Measurements from ENCODE around the gene TRPC4AP.

DNA sequence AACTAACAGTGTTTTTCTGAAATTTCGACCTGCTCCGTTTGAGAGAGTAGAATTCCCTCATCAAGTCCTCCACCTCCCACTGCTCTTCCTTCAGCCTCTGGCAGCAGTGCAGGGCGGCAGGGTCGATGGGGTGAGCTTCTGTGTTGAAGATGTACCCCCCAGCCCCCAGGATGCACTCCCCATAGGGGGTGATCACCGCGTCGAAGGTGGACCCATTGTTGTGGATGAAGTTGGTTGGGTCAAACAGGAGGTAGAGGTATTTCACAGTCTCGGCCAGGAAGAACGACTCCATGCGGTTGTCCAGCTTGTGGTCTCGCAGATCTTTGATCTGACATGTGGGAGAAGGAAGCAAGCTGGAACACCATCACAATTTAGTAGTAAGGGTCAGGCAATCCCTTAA lies 23.0 kb upstream of the TRPC4AP start:
- TF ChIP-seq, protein P1, sequence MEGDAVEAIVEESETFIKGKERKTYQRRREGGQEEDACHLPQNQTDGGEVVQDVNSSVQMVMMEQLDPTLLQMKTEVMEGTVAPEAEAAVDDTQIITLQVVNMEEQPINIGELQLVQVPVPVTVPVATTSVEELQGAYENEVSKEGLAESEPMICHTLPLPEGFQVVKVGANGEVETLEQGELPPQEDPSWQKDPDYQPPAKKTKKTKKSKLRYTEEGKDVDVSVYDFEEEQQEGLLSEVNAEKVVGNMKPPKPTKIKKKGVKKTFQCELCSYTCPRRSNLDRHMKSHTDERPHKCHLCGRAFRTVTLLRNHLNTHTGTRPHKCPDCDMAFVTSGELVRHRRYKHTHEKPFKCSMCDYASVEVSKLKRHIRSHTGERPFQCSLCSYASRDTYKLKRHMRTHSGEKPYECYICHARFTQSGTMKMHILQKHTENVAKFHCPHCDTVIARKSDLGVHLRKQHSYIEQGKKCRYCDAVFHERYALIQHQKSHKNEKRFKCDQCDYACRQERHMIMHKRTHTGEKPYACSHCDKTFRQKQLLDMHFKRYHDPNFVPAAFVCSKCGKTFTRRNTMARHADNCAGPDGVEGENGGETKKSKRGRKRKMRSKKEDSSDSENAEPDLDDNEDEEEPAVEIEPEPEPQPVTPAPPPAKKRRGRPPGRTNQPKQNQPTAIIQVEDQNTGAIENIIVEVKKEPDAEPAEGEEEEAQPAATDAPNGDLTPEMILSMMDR (IDR thresholded peaks at IDR 0.05) = no peak
- TF ChIP-seq POLR2A (IDR thresholded peaks at IDR 0.05) = no peak
